IMR-90 (cell line): ENCODE data around the gene COL12A1. TPM values are rescaled to one million over a fixed set of nuclear protein-coding genes. Genes with fewer than 3 reads are reported as not detected.

Source experiments
- ATAC-seq: fragments of 200-7000 bp; cut with Tn5 transposase; 2 replicates; pipeline ENCODE4 v1.9.1; 2020; ENCODE audit warnings: low read depth, mild to moderate bottlenecking, moderate library complexity
- BruUV-seq: library from RNA; stranded (reverse); fragments of 400-500 nt; replicated peaks from 2 replicates; lab custom pipeline; 2021; lab: Mats Ljungman, UMichigan
- CTCF ChIA-PET: fragments of 300-600 bp; formaldehyde crosslinking; extraction: SDS; loops from one replicate; lab custom pipeline; 2021; ENCODE audit warnings: antibody characterized with exemption; lab: Yijun Ruan, JAX
- POLR2A ChIA-PET: fragments of 300-600 bp; sonication (Branson Sonifier 250); formaldehyde crosslinking; loops from one replicate; lab custom pipeline; 2022; ENCODE audit warnings: antibody characterized with exemption; ENCODE audit not compliant: unreplicated experiment; lab: Charles Lee
- DNase-seq: peaks from one replicate; pipeline ENCODE4 v3.0.0; 2013
- H2AFZ ChIP-seq: replicated peaks from 2 replicates; pipeline ENCODE3; 2013; ENCODE audit warnings: low read length, mild to moderate bottlenecking; ENCODE audit not compliant: poor library complexity
- H2AK5ac ChIP-seq: 2 replicates; pipeline ENCODE4 v1.6.1; 2013; ENCODE audit warnings: low read depth, low read length, inconsistent platforms
- H2AK9ac ChIP-seq: replicated peaks from 2 replicates; pipeline ENCODE3; 2013; ENCODE audit warnings: mild to moderate bottlenecking, low read depth, low read length, moderate library complexity; ENCODE audit not compliant: poor library complexity
- H2BK120ac ChIP-seq: 2 replicates; pipeline ENCODE4 v1.6.1; 2013; ENCODE audit warnings: low read depth, low read length, inconsistent platforms
- H2BK15ac ChIP-seq: 3 replicates; pipeline ENCODE4 v1.6.1; 2013; ENCODE audit warnings: low read depth, low read length, inconsistent platforms
- H2BK20ac ChIP-seq: 2 replicates; pipeline ENCODE4 v1.6.1; 2013; ENCODE audit warnings: low read depth, mild to moderate bottlenecking, inconsistent platforms, low read length, moderate library complexity
- H2BK5ac ChIP-seq: 2 replicates; pipeline ENCODE4 v1.6.1; 2013; ENCODE audit warnings: mild to moderate bottlenecking, low read depth, low read length, inconsistent platforms; ENCODE audit not compliant: poor library complexity, severe bottlenecking
- H3K14ac ChIP-seq: replicated peaks from 2 replicates; pipeline ENCODE4 v1.6.1; 2013; ENCODE audit warnings: low read depth, low read length, inconsistent platforms
- H3K18ac ChIP-seq: 2 replicates; pipeline ENCODE4 v1.6.1; 2013; ENCODE audit warnings: low read depth, low read length, control low read depth
- H3K23ac ChIP-seq: 2 replicates; pipeline ENCODE4 v1.6.1; 2013; ENCODE audit warnings: low read depth, low read length, inconsistent platforms
- H3K27ac ChIP-seq: 2 replicates; pipeline ENCODE4 v1.5.1; 2013; ENCODE audit warnings: mild to moderate bottlenecking, control low read depth, low read length; ENCODE audit not compliant: insufficient read depth
- H3K27me3 ChIP-seq: 2 replicates; pipeline ENCODE4 v1.6.1; 2013; ENCODE audit warnings: low read length; ENCODE audit not compliant: control insufficient read depth, insufficient read depth
- H3K36me3 ChIP-seq: 2 replicates; pipeline ENCODE4 v1.6.1; 2013; ENCODE audit warnings: low read length, mixed read lengths; ENCODE audit not compliant: control insufficient read depth, insufficient read depth
- H3K4ac ChIP-seq: 2 replicates; pipeline ENCODE4 v1.6.1; 2013; ENCODE audit warnings: low read depth, low read length, inconsistent platforms
- H3K4me1 ChIP-seq: 2 replicates; pipeline ENCODE4 v1.6.1; 2013; ENCODE audit warnings: low read length, mixed read lengths; ENCODE audit not compliant: control insufficient read depth, insufficient read depth
- H3K4me2 ChIP-seq: 2 replicates; pipeline ENCODE4 v1.6.1; 2013; ENCODE audit warnings: low read depth, mild to moderate bottlenecking, control low read depth, low read length, moderate library complexity
- H3K4me3 ChIP-seq: 2 replicates; pipeline ENCODE4 v1.5.1; 2013; ENCODE audit warnings: low read depth, mild to moderate bottlenecking, control low read depth, low read length, moderate library complexity; ENCODE audit not compliant: insufficient read depth
- H3K56ac ChIP-seq: 2 replicates; pipeline ENCODE4 v1.6.1; 2013; ENCODE audit warnings: low read length, inconsistent platforms; ENCODE audit not compliant: insufficient read depth; ENCODE audit errors: extremely low read depth
- H3K79me1 ChIP-seq, 2 experiments: 2 replicates each; pipeline ENCODE4 v1.6.1; 2013; ENCODE audit warnings: low read length in 2 of 2, inconsistent platforms in 1 of 2, low read depth in 1 of 2
- H3K9ac ChIP-seq: 2 replicates; pipeline ENCODE4 v1.6.1; 2013; ENCODE audit warnings: low read depth, low read length, control low read depth
- H3K9me1 ChIP-seq: 2 replicates; pipeline ENCODE4 v1.6.1; 2013; ENCODE audit warnings: low read length, inconsistent platforms; ENCODE audit not compliant: insufficient read depth
- H3K9me3 ChIP-seq: 2 replicates; pipeline ENCODE4 v1.6.1; 2013; ENCODE audit warnings: low read length; ENCODE audit not compliant: control insufficient read depth, insufficient read depth
- H4K20me1 ChIP-seq: 2 replicates; pipeline ENCODE4 v1.6.1; 2013; ENCODE audit warnings: low read length, inconsistent platforms; ENCODE audit not compliant: insufficient read depth
- H4K5ac ChIP-seq: 2 replicates; pipeline ENCODE4 v1.6.1; 2013; ENCODE audit warnings: mild to moderate bottlenecking, low read depth, low read length, control low read depth
- H4K8ac ChIP-seq, 2 experiments: 2 replicates each; pipeline ENCODE4 v1.6.1; 2013; ENCODE audit warnings: low read depth in 2 of 2, low read length in 2 of 2, control low read depth in 1 of 2, inconsistent platforms in 1 of 2
- H4K91ac ChIP-seq: 2 replicates; pipeline ENCODE4 v1.6.1; 2013; ENCODE audit warnings: low read depth, low read length, inconsistent platforms; ENCODE audit not compliant: insufficient read depth
- CEBPB ChIP-seq: IDR thresholded peaks from 2 replicates; pipeline ENCODE4 v1.6.1; 2012; ENCODE audit warnings: low read depth, low read length, improper control_type of control experiment
- CTCF ChIP-seq: conservative IDR thresholded peaks from 2 replicates; pipeline ENCODE4 v1.5.1; 2012; ENCODE audit warnings: mild to moderate bottlenecking, low read depth, low read length, improper control_type of control experiment
- ELK1 ChIP-seq: fragments of 150-350 bp; IDR thresholded peaks from 2 replicates; pipeline ENCODE4 v1.6.1; 2016; ENCODE audit warnings: low read depth, mild to moderate bottlenecking, low read length, moderate library complexity, borderline replicate concordance
- MAFK ChIP-seq: IDR thresholded peaks from 2 replicates; pipeline ENCODE4 v1.6.1; 2012; ENCODE audit warnings: low read depth, low read length, improper control_type of control experiment
- RAD21 ChIP-seq: IDR thresholded peaks from 2 replicates; pipeline ENCODE4 v1.6.1; 2012; ENCODE audit warnings: low read length, improper control_type of control experiment
- RCOR1 ChIP-seq: IDR thresholded peaks from 2 replicates; pipeline ENCODE4 v1.6.1; 2012; ENCODE audit warnings: mild to moderate bottlenecking, low read length, improper control_type of control experiment; ENCODE audit not compliant: insufficient replicate concordance
- SMC3 ChIP-seq: fragments of 150-350 bp; IDR thresholded peaks from 2 replicates; pipeline ENCODE4 v1.6.1; 2016; ENCODE audit warnings: low read depth, mild to moderate bottlenecking, antibody characterized with exemption, low read length, moderate library complexity
- WGBS, 2 experiments: methylation state at CpG; one replicate each; pipeline versions ENCODE4 v1.1.5 to v1.1.7; 2013; ENCODE audit warnings: missing lambda C conversion rate in 2 of 2; ENCODE audit not compliant: insufficient read length in 1 of 2; ENCODE audit errors: extremely low coverage in 2 of 2; 5-methylcytosine and 5-hydroxymethylcytosine counted together
- dilution Hi-C: fragments of 300-500 bp; cut with HindIII; formaldehyde crosslinking; loops from one replicate; pipeline ENCODE4 v1.14.3; 2018; ENCODE audit warnings: low sequenced_read_pairs; ENCODE audit not compliant: unreplicated experiment
- in situ Hi-C: fragments of 300-500 bp; cut with MboI; formaldehyde crosslinking; loops from 3 replicates; pipeline ENCODE4 v1.14.3; 2019; ENCODE audit warnings: low sequenced_read_pairs, inconsistent platforms, mixed read lengths
- intact Hi-C: fragments of 100-400 bp; cut with micrococcal nuclease; formaldehyde crosslinking; loops from 2 replicates; pipeline ENCODE4 v1.10.0; 2022
- polyA plus RNA-seq, 3 experiments: library from polyadenylated mRNA; depleted of rRNA; stranded (reverse); fragments of >200 nt; gene quantifications; 2 replicates each; pipeline ENCODE4 v1.2.3, GENCODE V29; 2012; ENCODE audit warnings: low replicate concordance in 1 of 3
- total RNA-seq: library from RNA; depleted of rRNA; stranded (reverse); fragments of >200 nt; gene quantifications from 2 replicates; pipeline ENCODE4 v1.2.3, GENCODE V29; 2012

COL12A1 gene
- total and polyA plus RNA-seq, 2 of the 4 experiments (the other 2 are of a cell fraction), result 350 to 452 TPM

GRCh38 chr6:75089151-75089897 is 116.5 kb downstream of the COL12A1 start:
- Histone ChIP-seq H3K9me1 (peaks cover 9% of the 10 kb centered on the region; the same call in 1 of the 2 replicates), H3K4me3 (no peak overlapping the region), H2BK5ac (peak overlapping the region; percentile 20), H3K9me3 (no peaks in the 10 kb centered on the region), H2BK15ac (no peak overlapping the region), H3K36me3 (peaks cover 58% of the 10 kb centered on the region), H3K56ac (no peak overlapping the region), H3K4me2 (no peak overlapping the region), H3K79me1 (peaks cover 18 to 61% of the 10 kb centered on the region in 2 experiments), H2BK120ac (no peak overlapping the region), H2AFZ (no peak overlapping the region), H3K27me3 (no peaks in the 10 kb centered on the region), H3K23ac (peak overlapping the region; percentile 41; the same call in 1 of the 2 replicates), H3K9ac (no peak overlapping the region), H2AK9ac (no peak overlapping the region), H4K20me1 (no peaks in the 10 kb centered on the region), H3K27ac (no peak overlapping the region), H4K8ac (no peak overlapping the region), H4K91ac (no peak overlapping the region), H4K5ac (no peak overlapping the region), H2BK20ac (no peak overlapping the region), H3K4ac (no peak overlapping the region), H3K4me1 (peaks cover 9% of the 10 kb centered on the region), H3K14ac (no peak overlapping the region), H2AK5ac (no peak overlapping the region), H3K18ac (no peak overlapping the region)
- ChIA-PET CTCF (no interaction called here), POLR2A (no interaction called here)
- no CpG with 5 or more reads among the region's 2 CpGs for WGBS, 2 experiments
- intact Hi-C loops (no loop called here), dilution Hi-C loops (no loop called here), in situ Hi-C loops (no loop called here)
- no peak for ATAC-seq
- TF ChIP-seq MAFK (no peak), ELK1 (no peak), CEBPB (no peak), CTCF (no peak), RCOR1 (no peak), RAD21 (no peak), SMC3 (no peak)
- DNase-seq, result no peak
- no TSS peak for BruUV-seq
